ENCODE data around the gene MTMR12.

MTMR12 gene

DNA sequence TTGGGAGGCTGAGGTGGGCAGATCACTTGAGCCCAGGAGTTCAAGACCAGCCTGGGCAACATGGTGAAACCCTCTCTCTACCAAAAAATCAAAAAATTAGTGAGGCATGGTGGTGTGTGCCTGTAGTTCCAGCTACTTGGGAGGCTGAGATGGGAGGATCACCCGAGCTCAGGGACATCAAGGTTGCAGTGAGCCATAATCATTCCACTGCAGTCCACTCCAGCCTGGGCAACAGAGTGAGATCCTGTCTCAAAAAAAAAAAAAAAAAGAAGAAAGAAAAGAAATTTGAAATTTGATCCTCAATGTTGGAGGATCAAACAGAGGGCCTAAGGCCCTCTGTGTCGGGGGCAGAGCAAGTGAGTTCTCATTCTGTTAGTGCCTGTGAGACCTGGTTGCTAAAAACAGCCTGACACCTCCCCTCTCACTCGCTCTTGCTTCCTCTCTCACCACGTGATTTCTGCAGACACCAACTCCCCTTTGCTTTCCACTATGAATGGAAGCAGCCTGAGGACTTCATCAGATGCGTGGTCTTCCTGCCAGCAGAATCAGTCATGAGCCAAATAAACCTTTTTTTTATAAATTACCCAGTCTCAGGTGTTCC, 130.2 kb downstream of the MTMR12 start:
- Histone ChIP-seq H3K4me3 (no peak overlapping the region), H3K9ac (ENCODE audit: insufficient read length) (no peak overlapping the region), H3K36me3 (ENCODE audit: insufficient read depth, low read length) (no peaks in the 10 kb centered on the region), H3K9me3 (ENCODE audit: low read depth, low read length) (peaks cover 3% of the 10 kb centered on the region; the same call in 1 of the 2 replicates), H3K27ac (no peak overlapping the region)
- TF ChIP-seq FOXP2 (optimal IDR thresholded peaks at IDR 0.05; ENCODE audit: control extremely low read depth, extremely low read length, insufficient read depth) (no peak), EZH2 (IDR thresholded peaks at IDR 0.05) (no peak), POLR2AphosphoS5 (IDR thresholded peaks at IDR 0.05; ENCODE audit: borderline replicate concordance, low read depth, low read length) (no peak)
- no peak for DNase-seq (ENCODE audit: low read depth, low spot score)

All from SK-N-MC (cell line).